ENCODE results near the gene ATP13A1. TPM values are rescaled to one million over a fixed set of nuclear protein-coding genes. Genes with fewer than 3 reads are reported as not detected.
A peak's percentile ranks its signal among the peaks of the same experiment; 100 is the strongest.
"Not testable (repeated sequence)": the region's sequence is repeated elsewhere in the genome, so short reads cannot be mapped to it uniquely, and the experiment has no call there.

Gene ATP13A1
- 100 to 1,000 TPM; 114 to 131 TPM for total RNA-seq

- CTCF ChIA-PET: interaction anchor here (1.3 to 1.5 kb wide), 3 partner anchors 57 to 158 kb away, joined by 3 to 7 read pairs (median 5); partner anchors contain the start of gene ZNF506
- Mint-ChIP-seq H3K4me1 (peaks cover 46% of the 10 kb centered on the region), H3K27me3 (no peaks in the 10 kb centered on the region), H3K4me3 (peak within 1 kb of the TSS; percentile 82), H3K36me3 (peaks cover 44% of the 10 kb centered on the region), H3K27ac (peak within 1 kb of the TSS; percentile 97), H3K9me3 (ENCODE audit: low read depth) (no peaks in the 10 kb centered on the region)
- ATAC-seq: peak; percentile 74
- DNase-seq: peak; percentile 98
Observed at GRCh38 chr19:19663256-19664120, at the start of gene ATP13A1. ATP13A1 (minus strand) TSS chr19:19663676; CDS start chr19:19663666, 10 bp downstream.

- no peaks in the 10 kb centered on the region for H3K4me1 Mint-ChIP-seq
- no peak for DNase-seq
- no peak overlapping the region for H3K27ac Mint-ChIP-seq
- H3K4me3 Mint-ChIP-seq: no peak overlapping the region
- peaks cover 49% of the 10 kb centered on the region for H3K9me3 Mint-ChIP-seq (ENCODE audit: low read depth)
- H3K36me3 Mint-ChIP-seq: peaks cover 87% of the 10 kb centered on the region
- CTCF ChIA-PET: no interaction called here
- no peaks in the 10 kb centered on the region for H3K27me3 Mint-ChIP-seq
- ATAC-seq: no peak
Observed at GRCh38 chr19:19711934-19712828, 48.7 kb upstream of the ATP13A1 start.

GRCh38 chr19:19711306-19711933 lies 47.9 kb upstream of the ATP13A1 start:
- Mint-ChIP-seq H3K4me1 (no peaks in the 10 kb centered on the region), H3K36me3 (peaks cover 82% of the 10 kb centered on the region), H3K9me3 (ENCODE audit: low read depth) (peaks cover 46% of the 10 kb centered on the region), H3K27me3 (no peaks in the 10 kb centered on the region), H3K27ac (no peak overlapping the region), H3K4me3 (no peak overlapping the region)
- no peak for ATAC-seq
- DNase-seq: no peak
- CTCF ChIA-PET: no interaction called here

GRCh38 chr19:19710506-19710905 lies 47.0 kb upstream of the ATP13A1 start:
- Mint-ChIP-seq H3K4me3 (no peak overlapping the region), H3K4me1 (no peaks in the 10 kb centered on the region), H3K36me3 (peaks cover 78% of the 10 kb centered on the region), H3K9me3 (ENCODE audit: low read depth) (peaks cover 47% of the 10 kb centered on the region), H3K27me3 (no peaks in the 10 kb centered on the region), H3K27ac (no peak overlapping the region)
- ATAC-seq (no peak), DNase-seq (no peak)
- CTCF ChIA-PET: no interaction called here

GRCh38 chr19:19704836-19705235 lies 41.4 kb upstream of the ATP13A1 start:
- H3K4me1 Mint-ChIP-seq: no peaks in the 10 kb centered on the region
- H3K27me3 Mint-ChIP-seq: no peaks in the 10 kb centered on the region
- no peak for ATAC-seq
- peaks cover 39% of the 10 kb centered on the region for H3K9me3 Mint-ChIP-seq (ENCODE audit: low read depth)
- H3K27ac Mint-ChIP-seq: no peak overlapping the region
- CTCF ChIA-PET: no interaction called here
- DNase-seq: no peak
- no peak overlapping the region for H3K4me3 Mint-ChIP-seq
- H3K36me3 Mint-ChIP-seq: peaks cover 41% of the 10 kb centered on the region

GRCh38 chr19:19700493-19700892 lies 37.0 kb upstream of the ATP13A1 start:
- CTCF ChIA-PET, H3K4me1 Mint-ChIP-seq, H3K27me3 Mint-ChIP-seq, H3K4me3 Mint-ChIP-seq, ATAC-seq, H3K27ac Mint-ChIP-seq, DNase-seq: not testable (repeated sequence)
- Mint-ChIP-seq H3K36me3 (peaks cover 22% of the 10 kb centered on the region), H3K9me3 (ENCODE audit: low read depth) (peaks cover 21% of the 10 kb centered on the region)

GRCh38 chr19:19697589-19697988 lies 34.1 kb upstream of the ATP13A1 start:
- no peaks in the 10 kb centered on the region for H3K27me3 Mint-ChIP-seq
- CTCF ChIA-PET: no interaction called here
- DNase-seq (no peak), ATAC-seq (no peak)
- peaks cover 7% of the 10 kb centered on the region for H3K36me3 Mint-ChIP-seq
- H3K4me1 Mint-ChIP-seq: no peaks in the 10 kb centered on the region
- peaks cover 13% of the 10 kb centered on the region for H3K9me3 Mint-ChIP-seq (ENCODE audit: low read depth)
- H3K27ac Mint-ChIP-seq: no peak overlapping the region
- no peak overlapping the region for H3K4me3 Mint-ChIP-seq

GRCh38 chr19:19696386-19696785 lies 32.9 kb upstream of the ATP13A1 start:
- Mint-ChIP-seq H3K27me3 (no peaks in the 10 kb centered on the region), H3K4me1 (no peaks in the 10 kb centered on the region), H3K4me3 (no peak overlapping the region), H3K36me3 (peaks cover 11% of the 10 kb centered on the region), H3K9me3 (ENCODE audit: low read depth) (peaks cover 18% of the 10 kb centered on the region), H3K27ac (no peak overlapping the region)
- DNase-seq (no peak), ATAC-seq (no peak)
- CTCF ChIA-PET: no interaction called here

GRCh38 chr19:19691683-19692082 lies 28.2 kb upstream of the ATP13A1 start:
- H3K4me1 Mint-ChIP-seq: no peaks in the 10 kb centered on the region
- no peaks in the 10 kb centered on the region for H3K27me3 Mint-ChIP-seq
- H3K9me3 Mint-ChIP-seq (ENCODE audit: low read depth): peaks cover 19% of the 10 kb centered on the region
- ATAC-seq (no peak), DNase-seq (no peak)
- peaks cover 23% of the 10 kb centered on the region for H3K36me3 Mint-ChIP-seq
- CTCF ChIA-PET: no interaction called here
- H3K4me3 Mint-ChIP-seq: no peak overlapping the region
- no peak overlapping the region for H3K27ac Mint-ChIP-seq

- H3K4me3 Mint-ChIP-seq, CTCF ChIA-PET, ATAC-seq, DNase-seq, H3K4me1 Mint-ChIP-seq, H3K27me3 Mint-ChIP-seq, H3K27ac Mint-ChIP-seq: not testable (repeated sequence)
- peaks cover 17% of the 10 kb centered on the region for H3K9me3 Mint-ChIP-seq (ENCODE audit: low read depth)
- H3K36me3 Mint-ChIP-seq: peaks cover 31% of the 10 kb centered on the region
Observed at GRCh38 chr19:19689023-19689422, 25.5 kb upstream of the ATP13A1 start.

GRCh38 chr19:19687090-19687489 lies 23.6 kb upstream of the ATP13A1 start:
- Mint-ChIP-seq H3K27ac (no peak overlapping the region), H3K9me3 (ENCODE audit: low read depth) (peaks cover 28% of the 10 kb centered on the region), H3K4me3 (no peak overlapping the region), H3K36me3 (peaks cover 48% of the 10 kb centered on the region), H3K27me3 (no peaks in the 10 kb centered on the region), H3K4me1 (no peaks in the 10 kb centered on the region)
- CTCF ChIA-PET: no interaction called here
- ATAC-seq (no peak), DNase-seq (no peak)

GRCh38 chr19:19686580-19686979 lies 23.1 kb upstream of the ATP13A1 start:
- no peak overlapping the region for H3K4me3 Mint-ChIP-seq
- no peaks in the 10 kb centered on the region for H3K27me3 Mint-ChIP-seq
- H3K9me3 Mint-ChIP-seq (ENCODE audit: low read depth): peaks cover 25% of the 10 kb centered on the region
- ATAC-seq (no peak), DNase-seq (no peak)
- H3K4me1 Mint-ChIP-seq: no peaks in the 10 kb centered on the region
- H3K27ac Mint-ChIP-seq: no peak overlapping the region
- peaks cover 49% of the 10 kb centered on the region for H3K36me3 Mint-ChIP-seq
- CTCF ChIA-PET: no interaction called here

GRCh38 chr19:19686119-19686518 lies 22.6 kb upstream of the ATP13A1 start:
- H3K4me3 Mint-ChIP-seq, CTCF ChIA-PET, ATAC-seq, H3K4me1 Mint-ChIP-seq, H3K27me3 Mint-ChIP-seq, H3K27ac Mint-ChIP-seq: not testable (repeated sequence)
- peak; percentile 33 for DNase-seq
- H3K9me3 Mint-ChIP-seq (ENCODE audit: low read depth): peaks cover 28% of the 10 kb centered on the region
- peaks cover 52% of the 10 kb centered on the region for H3K36me3 Mint-ChIP-seq
